ENCODE data around the gene KAT7.

The KAT7 gene

DNA sequence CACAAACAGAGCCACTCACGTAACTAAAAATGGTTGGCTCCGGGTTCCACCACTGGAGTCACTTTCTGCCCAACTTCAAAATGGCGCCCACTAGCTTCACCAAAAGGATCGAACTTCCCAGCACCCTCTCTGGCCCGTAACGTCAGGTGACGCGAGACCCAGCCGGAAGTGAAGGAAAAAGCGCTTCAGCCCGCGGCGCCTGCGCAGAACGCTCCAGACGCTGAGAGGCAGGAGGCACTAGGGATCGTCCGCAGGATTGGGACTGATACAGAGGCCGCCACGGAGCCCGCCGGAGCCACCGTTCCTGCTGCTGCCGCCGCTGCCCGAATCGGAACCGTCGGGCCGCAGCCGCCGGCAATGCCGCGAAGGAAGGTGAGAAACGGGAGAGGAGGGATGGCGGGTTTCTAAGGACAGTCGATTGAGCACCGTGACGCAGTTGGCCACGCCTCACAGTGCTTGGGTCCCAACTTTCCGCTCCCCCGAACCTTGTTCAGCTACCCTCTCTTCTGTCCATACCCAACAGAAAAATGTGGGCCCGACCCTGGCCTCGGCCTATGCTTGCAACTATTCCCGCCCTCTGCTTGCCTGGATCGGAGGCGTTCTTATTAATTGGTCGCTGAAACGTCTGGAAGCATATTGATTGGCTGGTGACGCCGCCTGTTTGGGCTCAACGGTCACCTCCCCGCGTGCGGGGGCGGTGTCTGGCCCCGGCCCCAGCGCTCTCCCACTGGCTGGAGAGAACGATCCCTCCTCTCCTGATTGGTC lies at the start of gene KAT7:
Gene KAT7 (plus strand): TSS at position 204 of the 765 bp plus-strand sequence. CDS start 154 bp downstream, at position 358.
- TF ChIP-seq, protein P1, sequence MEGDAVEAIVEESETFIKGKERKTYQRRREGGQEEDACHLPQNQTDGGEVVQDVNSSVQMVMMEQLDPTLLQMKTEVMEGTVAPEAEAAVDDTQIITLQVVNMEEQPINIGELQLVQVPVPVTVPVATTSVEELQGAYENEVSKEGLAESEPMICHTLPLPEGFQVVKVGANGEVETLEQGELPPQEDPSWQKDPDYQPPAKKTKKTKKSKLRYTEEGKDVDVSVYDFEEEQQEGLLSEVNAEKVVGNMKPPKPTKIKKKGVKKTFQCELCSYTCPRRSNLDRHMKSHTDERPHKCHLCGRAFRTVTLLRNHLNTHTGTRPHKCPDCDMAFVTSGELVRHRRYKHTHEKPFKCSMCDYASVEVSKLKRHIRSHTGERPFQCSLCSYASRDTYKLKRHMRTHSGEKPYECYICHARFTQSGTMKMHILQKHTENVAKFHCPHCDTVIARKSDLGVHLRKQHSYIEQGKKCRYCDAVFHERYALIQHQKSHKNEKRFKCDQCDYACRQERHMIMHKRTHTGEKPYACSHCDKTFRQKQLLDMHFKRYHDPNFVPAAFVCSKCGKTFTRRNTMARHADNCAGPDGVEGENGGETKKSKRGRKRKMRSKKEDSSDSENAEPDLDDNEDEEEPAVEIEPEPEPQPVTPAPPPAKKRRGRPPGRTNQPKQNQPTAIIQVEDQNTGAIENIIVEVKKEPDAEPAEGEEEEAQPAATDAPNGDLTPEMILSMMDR (IDR thresholded peaks at IDR 0.05; ENCODE audit: control insufficient read depth, insufficient read depth, low read depth, low read length, missing control alignments): no peak
- DNase-seq (ENCODE audit: low read depth): peak; percentile 97
- H3K4me3 ChIP-seq (ENCODE audit: control insufficient read depth, low read depth, low read length): peak within 1 kb of the TSS; percentile 98

DNA sequence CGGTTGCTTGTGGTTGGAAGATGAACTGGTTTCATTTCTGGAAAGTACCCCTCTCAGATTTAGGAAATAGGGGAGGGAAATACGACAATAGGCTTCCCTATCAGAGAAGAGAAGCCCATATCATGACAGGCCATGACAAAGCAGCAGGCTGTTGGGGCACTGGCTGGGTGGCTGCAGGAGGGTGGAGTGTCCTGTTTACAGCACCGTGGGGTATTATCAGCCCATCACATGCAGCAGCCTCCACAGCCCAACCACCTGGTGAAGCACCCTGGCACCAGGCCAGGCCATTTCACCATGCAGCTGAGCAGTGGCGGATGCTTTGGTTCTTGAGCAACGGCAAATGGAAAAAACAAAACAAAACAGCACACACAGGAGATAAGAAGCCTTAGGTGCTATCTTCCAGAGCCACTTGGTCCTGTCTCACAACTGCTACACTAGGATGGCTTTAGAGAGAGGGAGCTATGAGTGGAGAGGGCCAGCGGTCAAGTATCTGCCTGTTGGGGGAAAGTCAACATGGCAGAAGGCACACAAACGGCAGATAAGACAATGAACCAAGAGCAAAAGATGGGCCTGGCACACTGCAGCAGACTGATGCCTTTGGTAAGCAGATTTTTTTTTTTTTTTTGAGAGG lies 48.7 kb upstream of the KAT7 start:
- DNase-seq (ENCODE audit: low read depth): no peak

DNA sequence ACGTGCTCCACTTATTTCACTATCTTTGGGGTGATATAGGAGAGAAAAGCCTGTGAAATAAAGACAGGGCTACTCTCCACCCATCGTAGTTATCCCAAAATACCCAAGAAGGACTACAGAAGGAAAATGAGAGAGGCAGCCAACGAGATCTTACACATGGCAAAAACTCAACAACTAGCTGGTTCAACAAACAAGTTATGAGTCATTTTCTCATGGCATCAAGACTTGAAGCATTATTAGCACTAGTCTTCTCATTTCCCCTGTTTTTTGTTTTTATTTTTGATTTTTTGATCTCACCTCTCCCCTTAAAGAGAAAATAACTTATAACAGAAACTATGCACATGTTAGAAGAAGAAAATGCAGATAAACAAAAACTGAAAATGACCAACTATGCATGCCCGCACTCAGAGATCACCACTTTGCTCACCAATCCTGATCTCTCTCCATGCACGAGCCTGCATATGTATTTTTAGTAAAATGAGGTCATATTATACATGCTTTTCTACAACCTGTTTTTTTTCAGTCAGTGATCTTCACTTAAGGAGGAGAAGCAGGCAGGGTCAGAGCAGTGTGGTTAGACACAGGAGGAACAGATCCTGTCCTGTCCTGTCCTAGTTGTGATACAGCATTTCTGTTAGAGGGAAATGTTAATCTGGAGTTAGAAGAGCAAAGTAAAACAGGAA lies 47.3 kb upstream of the KAT7 start:
- H3K4me3 ChIP-seq (ENCODE audit: control insufficient read depth, low read depth, low read length): no peak overlapping the region
- TF ChIP-seq, protein P1 (IDR thresholded peaks at IDR 0.05; ENCODE audit: control insufficient read depth, insufficient read depth, low read depth, low read length, missing control alignments): no peak

More for the DNA sequence above, 48.7 kb upstream of the KAT7 start:
- no peak overlapping the region for H3K4me3 ChIP-seq (ENCODE audit: control insufficient read depth, low read depth, low read length)
- TF ChIP-seq, protein P1 (IDR thresholded peaks at IDR 0.05; ENCODE audit: control insufficient read depth, insufficient read depth, low read depth, low read length, missing control alignments): no peak

DNA sequence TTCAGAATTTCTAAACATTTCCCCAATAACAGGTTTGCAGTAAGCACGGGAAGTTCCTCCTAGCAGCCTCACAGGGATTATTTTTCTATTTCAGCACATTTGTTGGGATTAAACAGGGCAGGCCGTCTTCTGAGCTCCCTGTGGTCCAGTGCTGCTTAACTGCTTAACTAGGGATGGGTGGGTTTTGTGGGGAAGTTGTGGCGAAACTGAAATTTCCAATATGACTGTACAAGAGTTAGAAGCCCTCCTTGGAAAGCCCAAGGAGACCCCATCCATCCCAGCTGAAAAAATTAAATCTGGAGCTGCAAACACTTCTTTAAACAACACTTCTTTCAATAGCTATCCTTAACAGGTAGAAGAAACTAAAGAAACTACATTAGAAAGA lies 46.8 kb upstream of the KAT7 start:
- TF ChIP-seq, protein P1 (IDR thresholded peaks at IDR 0.05; ENCODE audit: control insufficient read depth, insufficient read depth, low read depth, low read length, missing control alignments): no peak
- H3K4me3 ChIP-seq (ENCODE audit: control insufficient read depth, low read depth, low read length): no peak overlapping the region
- DNase-seq (ENCODE audit: low read depth): no peak

More for the DNA sequence above, 47.3 kb upstream of the KAT7 start:
- DNase-seq (ENCODE audit: low read depth): no peak

DNA sequence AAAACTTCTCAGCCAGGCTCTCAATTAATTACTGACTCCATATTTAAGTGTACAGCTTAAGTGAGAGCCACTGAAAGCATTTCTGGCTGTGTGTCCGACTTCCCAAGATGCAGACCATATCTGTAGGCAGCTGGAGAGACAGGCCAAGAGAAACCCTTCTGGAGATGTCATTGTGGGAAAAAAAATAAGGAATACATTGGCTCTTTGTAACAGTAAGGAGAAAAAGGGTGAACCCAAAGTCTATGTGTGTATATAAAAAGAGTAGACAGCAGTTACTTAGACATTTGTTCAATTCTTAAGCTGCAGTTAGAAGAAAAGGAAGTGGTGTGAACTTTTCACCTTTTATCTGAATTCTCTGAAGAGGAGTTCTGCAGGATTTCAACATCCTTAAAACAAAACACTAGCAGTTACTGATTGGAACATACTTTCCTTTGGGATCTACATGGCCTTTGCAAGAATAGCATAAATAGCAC lies 46.3 kb upstream of the KAT7 start:
- no peak overlapping the region for H3K4me3 ChIP-seq (ENCODE audit: control insufficient read depth, low read depth, low read length)
- TF ChIP-seq, protein P1 (IDR thresholded peaks at IDR 0.05; ENCODE audit: control insufficient read depth, insufficient read depth, low read depth, low read length, missing control alignments): no peak
- no peak for DNase-seq (ENCODE audit: low read depth)
